ENCODE data around the gene PRKCH. TPM values are rescaled to one million over a fixed set of nuclear protein-coding genes. Genes with fewer than 3 reads are reported as not detected.

PRKCH gene
- total and polyA plus RNA-seq, 2 donors from 2014 or later = 8.3 to 47.0 TPM

GRCh38 chr14:61460063-61460462 is 138.7 kb downstream of the PRKCH start:
- no peaks in the 10 kb centered on the region for H3K9me3 ChIP-seq (ENCODE audit: control insufficient read depth in 2 of 3, insufficient read depth in 1 of 3, low read length in 3 of 3)
- H3K4me3 ChIP-seq (ENCODE audit: low read length in 3 of 3) = no peak overlapping the region
- H3K9ac ChIP-seq (ENCODE audit: low read length in 3 of 3) = no peak overlapping the region
- peaks cover 0 to 8% (median 4%) of the 10 kb centered on the region in 3 donors for H3K4me1 ChIP-seq (ENCODE audit: control insufficient read depth in 2 of 3, insufficient read depth in 2 of 3, low read depth in 1 of 3, low read length in 3 of 3)
- FAIRE-seq (no peak), DNase-seq (no peak)
- intact Hi-C loops (cut with DNase I) = loop anchor here (10.0 kb wide), 1 partner anchor 275 kb away; no protein-coding TSS in a partner anchor
- H3K36me3 ChIP-seq (ENCODE audit: control insufficient read depth in 2 of 3, insufficient read depth in 3 of 3, low read length in 3 of 3) = peaks cover 0 to 4% (median 0%) of the 10 kb centered on the region in 3 donors
- H3K27me3 ChIP-seq (ENCODE audit: control insufficient read depth, insufficient read depth, low read length) = no peaks in the 10 kb centered on the region
- TF ChIP-seq CTCF (IDR thresholded peaks at IDR 0.05; ENCODE audit: borderline replicate concordance, extremely low read depth, insufficient read depth) = no peak
- H3K27ac ChIP-seq (ENCODE audit: low read depth in 2 of 2, low read length in 2 of 2) = no peak overlapping the region

GRCh38 chr14:61460718-61461611 is 139.6 kb downstream of the PRKCH start:
- H3K9me3 ChIP-seq (ENCODE audit: control insufficient read depth in 2 of 3, insufficient read depth in 1 of 3, low read length in 3 of 3) = no peaks in the 10 kb centered on the region

GRCh38 chr14:61461808-61462275 is 140.5 kb downstream of the PRKCH start:
- FAIRE-seq (peak; percentile 95), DNase-seq (peak in 3 of 5 donors; percentile 56 to 89 (median 86))
- Histone ChIP-seq H3K4me1 (ENCODE audit: control insufficient read depth in 2 of 3, insufficient read depth in 2 of 3, low read depth in 1 of 3, low read length in 3 of 3) (peaks cover 0 to 8% (median 2%) of the 10 kb centered on the region in 3 donors), H3K27ac (ENCODE audit: low read depth in 2 of 2, low read length in 2 of 2) (no peak overlapping the region), H3K9me3 (ENCODE audit: control insufficient read depth in 2 of 3, insufficient read depth in 1 of 3, low read length in 3 of 3) (no peaks in the 10 kb centered on the region), H3K27me3 (ENCODE audit: control insufficient read depth, insufficient read depth, low read length) (no peaks in the 10 kb centered on the region), H3K4me3 (ENCODE audit: low read length in 3 of 3) (no peak overlapping the region), H3K36me3 (ENCODE audit: control insufficient read depth in 2 of 3, insufficient read depth in 3 of 3, low read length in 3 of 3) (peaks cover 0 to 4% (median 0%) of the 10 kb centered on the region in 3 donors), H3K9ac (ENCODE audit: low read length in 3 of 3) (no peak overlapping the region)
- intact Hi-C loops (cut with DNase I) = loop anchor here (10.0 kb wide), 1 partner anchor 273 kb away; no protein-coding TSS in a partner anchor
- TF ChIP-seq CTCF (IDR thresholded peaks at IDR 0.05; ENCODE audit: borderline replicate concordance, extremely low read depth, insufficient read depth) = peak; percentile 76

More at GRCh38 chr14:61460718-61461611, 139.6 kb downstream of the PRKCH start:
- intact Hi-C loops (cut with DNase I) = loop anchor here (10.0 kb wide), 1 partner anchor 274 kb away; no protein-coding TSS in a partner anchor
- no peak overlapping the region for H3K4me3 ChIP-seq (ENCODE audit: low read length in 3 of 3)
- H3K36me3 ChIP-seq (ENCODE audit: control insufficient read depth in 2 of 3, insufficient read depth in 3 of 3, low read length in 3 of 3) = peaks cover 0 to 4% (median 0%) of the 10 kb centered on the region in 3 donors
- TF ChIP-seq CTCF (IDR thresholded peaks at IDR 0.05; ENCODE audit: borderline replicate concordance, extremely low read depth, insufficient read depth) = no peak
- DNase-seq (peak in 3 of 5 donors; percentile 13 to 59 (median 50)), FAIRE-seq (no peak)
- H3K4me1 ChIP-seq (ENCODE audit: control insufficient read depth in 2 of 3, insufficient read depth in 2 of 3, low read depth in 1 of 3, low read length in 3 of 3) = peaks cover 0 to 8% (median 4%) of the 10 kb centered on the region in 3 donors
- no peak overlapping the region for H3K9ac ChIP-seq (ENCODE audit: low read length in 3 of 3)
- H3K27me3 ChIP-seq (ENCODE audit: control insufficient read depth, insufficient read depth, low read length) = no peaks in the 10 kb centered on the region
- no peak overlapping the region for H3K27ac ChIP-seq (ENCODE audit: low read depth in 2 of 2, low read length in 2 of 2)

All from kidney (tissue), 14 donors.